ENCODE data around the gene AGAP1.

The AGAP1 gene

GRCh38 chr2:235670974-235671787, 177.3 kb downstream of the AGAP1 start:
- DNase-seq: no peak

- no peak for DNase-seq
These were observed 178.9 kb downstream of the AGAP1 start for GRCh38 chr2:235672720-235673119.

- no peak for DNase-seq
These were observed 180.3 kb downstream of the AGAP1 start for GRCh38 chr2:235674146-235674545.

GRCh38 chr2:235674812-235675211, 181.0 kb downstream of the AGAP1 start:
- DNase-seq: no peak

GRCh38 chr2:235675678-235676535, 182.1 kb downstream of the AGAP1 start:
- no peak for DNase-seq

GRCh38 chr2:235676536-235676799, 182.6 kb downstream of the AGAP1 start:
- DNase-seq: no peak

- DNase-seq: no peak
These were observed 183.5 kb downstream of the AGAP1 start for GRCh38 chr2:235677276-235677788.

GRCh38 chr2:235677937-235678336, 184.1 kb downstream of the AGAP1 start:
- DNase-seq: no peak

- no peak for DNase-seq
These were observed 184.9 kb downstream of the AGAP1 start for GRCh38 chr2:235678712-235679111.

GRCh38 chr2:235679471-235679870, 185.6 kb downstream of the AGAP1 start:
- DNase-seq: no peak

GRCh38 chr2:235685024-235685721, 191.3 kb downstream of the AGAP1 start:
- no peak for DNase-seq

- no peak for DNase-seq
These were observed 194.9 kb downstream of the AGAP1 start for GRCh38 chr2:235688511-235689426.

GRCh38 chr2:235689427-235689853, 195.6 kb downstream of the AGAP1 start:
- DNase-seq: no peak

- DNase-seq: no peak
These were observed 196.4 kb downstream of the AGAP1 start for GRCh38 chr2:235690082-235690808.

GRCh38 chr2:235690809-235691450, 197.1 kb downstream of the AGAP1 start:
- no peak for DNase-seq

GRCh38 chr2:235692076-235692475, 198.2 kb downstream of the AGAP1 start:
- DNase-seq: no peak

GRCh38 chr2:235692671-235693171, 198.9 kb downstream of the AGAP1 start:
- no peak for DNase-seq

GRCh38 chr2:235693279-235693678, 199.4 kb downstream of the AGAP1 start:
- DNase-seq: no peak

- no peak for DNase-seq
These were observed 201.1 kb downstream of the AGAP1 start for GRCh38 chr2:235694721-235695601.

GRCh38 chr2:235695602-235695895, 201.7 kb downstream of the AGAP1 start:
- no peak for DNase-seq
